Activated CD4-positive, alpha-beta T cell treated with anti-CD3 and anti-CD28 coated beads for 24 hours (primary cell): Measurements from ENCODE around the gene CX3CR1.

ENCODE experiments used
- DNase-seq, 2 donors: peaks; one replicate each; pipeline ENCODE4 v3.0.0-alpha.2; 2020; ENCODE audit warnings: low read depth in 2 of 2

The CX3CR1 gene

DNA sequence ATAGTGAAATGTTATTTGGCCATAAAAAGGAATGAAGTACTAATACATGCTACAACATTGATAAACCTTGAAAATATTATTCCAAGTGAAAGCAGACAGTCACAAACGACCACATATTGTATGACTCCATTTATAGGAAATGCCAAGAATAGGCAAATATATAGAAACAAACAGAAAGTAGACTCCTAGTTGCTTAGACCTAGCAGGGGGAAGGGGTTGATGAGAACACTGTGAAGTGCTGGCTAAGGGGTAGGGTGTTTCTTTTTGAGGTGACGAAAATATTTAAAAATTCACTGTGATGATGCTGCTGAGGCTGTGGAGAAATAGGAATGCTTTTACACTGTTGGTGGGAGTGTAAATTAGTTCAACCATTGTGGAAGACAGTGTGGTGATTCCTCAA, 56.9 kb downstream of the CX3CR1 start:
- no peak for DNase-seq

DNA sequence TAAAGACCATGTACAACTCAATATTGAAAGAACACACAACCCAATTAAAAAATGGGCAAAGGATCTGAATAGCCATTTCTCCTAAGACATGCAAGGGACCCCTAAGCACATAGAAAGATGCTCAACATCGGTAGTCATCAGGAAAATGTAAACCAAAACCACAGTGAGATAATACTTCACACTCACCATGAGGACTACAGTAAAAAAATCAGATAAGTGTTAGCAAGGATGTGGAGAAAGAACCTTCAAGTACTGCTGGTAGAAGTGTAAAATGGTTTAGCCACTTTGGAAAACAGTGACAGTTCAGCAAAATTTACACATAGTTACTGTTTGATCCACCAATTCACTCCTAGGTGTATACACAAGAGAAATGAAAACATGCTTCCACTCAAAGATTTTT, 57.4 kb downstream of the CX3CR1 start:
- DNase-seq: no peak

DNA sequence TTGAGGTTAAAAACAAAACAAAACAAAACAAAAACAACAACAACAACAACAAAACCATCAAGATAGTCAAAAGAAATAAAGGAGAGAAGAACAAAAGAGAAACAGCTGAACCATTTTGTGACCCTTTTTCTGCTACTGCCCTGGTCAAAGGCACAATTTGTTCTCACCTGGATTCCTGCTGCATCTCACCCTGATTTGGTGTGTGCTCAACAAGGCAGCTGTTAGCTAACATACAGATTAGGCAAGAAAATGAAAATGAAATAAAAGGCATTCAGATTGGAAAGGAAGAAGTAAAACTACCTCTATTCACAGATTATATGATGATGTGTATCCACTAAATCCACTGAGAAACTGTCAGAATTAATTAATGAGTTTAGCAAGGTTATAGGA, 58.7 kb downstream of the CX3CR1 start:
- no peak for DNase-seq

DNA sequence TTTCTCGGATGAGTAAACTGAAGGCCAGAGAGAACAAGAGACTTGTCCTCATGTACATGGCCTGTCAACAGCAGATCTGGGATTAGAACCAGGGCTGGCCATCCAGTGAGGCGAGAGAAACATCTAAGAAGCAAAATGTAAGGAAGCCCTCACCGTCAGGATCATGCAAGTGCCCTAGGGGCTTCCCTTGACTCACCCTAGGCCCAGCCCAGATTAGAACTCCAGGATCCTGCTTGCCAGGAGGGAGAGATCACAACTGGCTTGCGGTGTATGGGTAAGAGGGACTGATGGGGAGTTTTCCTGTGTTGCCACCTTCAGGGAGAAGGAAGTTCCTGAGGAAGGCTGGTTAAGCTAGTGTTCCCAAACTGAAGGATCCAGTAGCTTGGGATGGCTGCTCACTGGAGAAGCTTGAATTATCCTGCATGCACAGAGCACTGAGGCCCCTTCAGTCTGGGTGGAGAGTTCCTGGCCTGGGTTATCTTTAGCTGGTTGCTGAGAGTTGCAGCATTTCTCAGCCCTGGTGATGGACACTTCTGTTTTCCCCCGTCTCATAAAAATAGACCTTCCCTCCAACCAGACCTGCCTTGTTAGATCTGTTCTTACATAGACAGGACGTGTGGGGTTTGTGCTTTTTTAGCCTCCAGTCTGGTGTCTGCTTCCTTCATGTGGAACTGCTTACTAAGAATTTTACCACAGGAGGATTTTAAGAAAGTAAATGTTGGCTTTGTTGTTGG, 59.3 kb downstream of the CX3CR1 start:
- no peak for DNase-seq

GRCh38 chr3:39219702-39220101, 60.1 kb downstream of the CX3CR1 start:
- no peak for DNase-seq

DNA sequence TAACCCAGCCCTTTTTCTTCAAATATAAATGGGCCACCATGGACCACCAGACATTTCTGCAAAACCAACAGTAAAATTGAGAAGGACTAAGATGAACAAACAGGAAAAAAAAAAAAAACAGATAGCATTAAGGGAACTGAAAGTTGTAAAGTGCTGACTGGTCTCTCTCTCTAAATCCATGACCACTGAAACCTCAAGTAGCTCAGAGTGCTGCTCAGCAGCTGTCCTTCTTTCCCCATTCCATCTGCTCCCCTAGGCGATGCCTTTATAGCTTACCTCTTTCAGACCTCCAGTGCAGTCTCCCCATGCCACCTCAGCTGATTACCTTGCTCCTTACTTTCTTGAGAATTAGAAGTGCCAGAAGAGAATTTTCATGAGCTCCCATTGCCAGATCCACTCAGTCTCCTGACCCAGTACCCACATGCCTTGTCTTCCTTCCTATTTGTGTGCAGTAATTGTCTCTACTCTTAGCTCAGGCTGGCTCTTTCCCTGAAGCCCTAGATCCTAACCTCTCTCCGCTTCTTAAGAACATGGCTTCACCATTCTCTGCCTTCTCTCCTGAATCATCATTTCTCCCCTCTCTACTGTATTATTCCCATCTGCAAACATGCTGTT, 63.6 kb downstream of the CX3CR1 start:
- no peak for DNase-seq

DNA sequence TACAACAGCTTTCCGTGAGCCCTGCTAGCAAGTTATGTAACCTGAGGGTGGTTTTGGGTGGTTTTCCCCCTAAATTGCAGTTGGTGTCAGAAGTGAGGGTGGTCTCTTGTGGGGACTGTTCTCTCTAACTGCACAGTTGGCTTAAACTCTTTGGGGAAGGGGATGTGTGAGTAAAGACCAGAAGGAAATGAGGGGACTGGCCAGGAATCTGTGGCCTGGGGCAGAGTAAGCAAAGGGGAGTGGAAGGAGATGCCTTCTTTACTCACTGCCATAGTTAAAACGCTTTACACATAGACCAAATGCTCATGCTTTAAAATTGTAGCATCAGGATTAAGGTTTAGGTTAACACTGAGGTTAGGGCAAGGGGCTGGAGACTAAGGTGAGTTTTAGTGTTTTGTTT, 66.2 kb downstream of the CX3CR1 start:
- no peak for DNase-seq
